ENCODE measurements around the gene TMEM121.
"Not testable (repeated sequence)": the region's sequence is repeated elsewhere in the genome, so short reads cannot be mapped to it uniquely, and the experiment has no call there.

TMEM121 gene

DNA sequence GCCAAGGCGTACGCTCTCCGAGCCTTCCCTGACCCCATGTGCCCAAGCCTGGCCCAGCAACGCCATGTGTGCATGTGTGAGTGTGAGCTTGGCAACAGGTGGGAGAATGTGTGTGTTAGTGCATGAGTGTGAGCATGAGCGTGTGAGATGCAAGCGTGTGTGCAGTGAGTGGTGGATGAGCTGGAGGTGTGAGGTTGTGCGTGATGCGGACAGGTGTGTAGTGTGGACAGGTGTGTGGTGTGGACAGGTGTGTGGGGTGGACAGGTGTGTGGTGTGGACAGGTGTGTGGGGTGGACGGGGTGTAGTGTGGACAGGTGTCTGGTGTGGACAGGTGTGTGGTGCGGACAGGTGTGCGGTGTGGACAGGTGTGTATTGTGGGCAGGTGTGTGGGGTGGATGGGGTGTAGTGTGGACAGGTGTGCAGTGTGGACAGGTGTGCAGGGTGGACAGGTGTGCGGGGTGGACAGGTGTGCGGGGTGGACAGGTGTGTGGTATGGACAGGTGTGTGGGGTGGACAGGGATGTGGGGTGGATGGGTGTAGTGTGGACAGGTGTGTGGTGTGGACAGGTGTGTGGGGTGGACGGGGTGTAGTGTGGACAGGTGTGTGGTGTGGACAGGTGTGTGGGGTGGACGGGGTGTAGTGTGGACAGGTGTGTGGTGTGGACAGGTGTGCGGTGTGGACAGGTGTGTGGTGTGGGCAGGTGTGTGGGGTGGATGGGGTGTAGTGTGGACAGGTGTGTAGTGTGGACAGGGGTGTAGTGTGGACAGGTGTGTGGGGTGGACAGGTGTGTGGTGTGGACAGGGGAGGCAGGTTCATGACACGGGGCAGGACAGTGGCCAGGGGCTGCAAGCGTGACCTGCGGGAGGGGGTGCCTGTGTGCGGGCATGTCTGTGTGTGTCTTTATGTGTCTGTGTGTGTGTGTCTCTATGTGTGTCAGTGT lies 41.1 kb downstream of the TMEM121 start:
- CTCF ChIA-PET, result interaction anchor here (0.6 kb wide), 1 partner anchor 97 kb away, joined by 3 read pairs; no protein-coding TSS in a partner anchor
- H3K4me3 Mint-ChIP-seq, H3K27me3 Mint-ChIP-seq, H3K27ac Mint-ChIP-seq, H3K4me1 Mint-ChIP-seq, H3K36me3 Mint-ChIP-seq, DNase-seq: not testable (repeated sequence)
- H3K9me3 Mint-ChIP-seq, result peaks cover 33% of the 10 kb centered on the region

DNA sequence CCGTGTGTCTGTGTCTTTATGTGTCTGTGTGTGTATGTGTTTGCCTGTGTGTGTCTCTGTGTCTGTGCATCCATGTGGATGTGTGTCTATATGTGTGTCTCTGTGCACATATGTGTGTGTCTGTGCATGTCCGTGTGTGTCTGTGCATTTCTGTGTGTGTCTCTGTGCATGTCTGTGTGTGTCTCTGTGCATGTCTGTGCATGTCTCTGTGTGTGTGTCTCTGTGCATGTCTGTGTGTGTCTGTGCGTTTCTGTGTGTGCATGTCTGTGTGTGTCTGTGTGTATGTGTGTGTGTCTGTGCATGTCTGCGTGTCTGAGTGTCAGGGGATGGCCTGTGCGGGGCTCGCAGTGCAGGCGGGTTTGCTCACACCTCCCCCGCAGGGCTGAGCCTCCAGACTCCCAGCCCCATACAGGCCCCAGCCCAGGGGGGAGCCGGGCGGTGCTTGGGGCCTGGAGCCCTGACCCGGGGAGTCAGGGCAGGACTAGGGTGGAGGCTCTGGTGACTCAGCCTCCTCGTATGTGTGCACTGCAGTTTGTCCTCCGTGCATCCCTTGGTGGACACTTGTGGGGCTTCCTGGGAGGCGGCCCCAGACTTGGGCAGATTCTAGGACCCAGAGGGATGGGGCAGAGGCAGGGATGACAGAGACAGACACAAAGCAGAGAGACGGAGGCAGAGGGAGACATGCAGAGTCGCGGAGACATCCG lies 41.9 kb downstream of the TMEM121 start:
- H3K27me3 Mint-ChIP-seq, H3K4me3 Mint-ChIP-seq, H3K4me1 Mint-ChIP-seq, DNase-seq, CTCF ChIA-PET, H3K27ac Mint-ChIP-seq, H3K36me3 Mint-ChIP-seq: not testable (repeated sequence)
- peaks cover 33% of the 10 kb centered on the region for H3K9me3 Mint-ChIP-seq

DNA sequence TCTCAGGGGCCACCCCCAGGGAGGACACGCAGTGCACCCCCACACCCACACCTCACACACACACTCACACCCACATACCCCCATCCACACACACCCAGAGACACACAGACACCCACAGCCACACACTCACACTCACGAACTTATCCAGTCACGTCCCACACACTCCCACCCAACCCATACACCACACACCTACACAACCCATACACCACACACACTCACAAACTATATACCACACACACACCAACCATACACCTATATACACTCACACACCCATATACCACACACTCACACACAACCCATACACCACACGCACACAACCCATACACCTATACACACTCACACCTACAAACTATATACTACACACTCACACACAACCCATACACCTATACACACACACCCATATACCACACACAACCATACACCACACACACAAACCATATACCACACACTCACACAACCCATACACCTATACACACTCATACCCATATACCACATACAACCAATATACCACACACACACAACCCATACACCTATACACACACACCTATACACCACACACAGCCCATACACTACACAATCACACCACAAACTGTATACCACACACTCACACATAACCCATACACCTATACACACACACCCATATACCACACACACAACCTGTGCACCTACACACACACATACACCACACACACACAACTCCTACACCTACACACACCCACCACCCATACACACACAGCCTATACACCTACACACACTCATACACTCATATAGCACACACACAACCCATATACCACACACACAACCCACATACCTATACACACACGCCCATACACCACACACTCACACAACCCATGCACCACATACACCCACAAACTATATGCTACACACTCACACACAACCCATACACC lies 42.7 kb downstream of the TMEM121 start:
- no peak for DNase-seq
- Mint-ChIP-seq H3K4me1 (no peaks in the 10 kb centered on the region), H3K4me3 (no peak overlapping the region), H3K27me3 (no peaks in the 10 kb centered on the region), H3K9me3 (peaks cover 33% of the 10 kb centered on the region), H3K36me3 (no peaks in the 10 kb centered on the region), H3K27ac (no peak overlapping the region)
- CTCF ChIA-PET, result no interaction called here

DNA sequence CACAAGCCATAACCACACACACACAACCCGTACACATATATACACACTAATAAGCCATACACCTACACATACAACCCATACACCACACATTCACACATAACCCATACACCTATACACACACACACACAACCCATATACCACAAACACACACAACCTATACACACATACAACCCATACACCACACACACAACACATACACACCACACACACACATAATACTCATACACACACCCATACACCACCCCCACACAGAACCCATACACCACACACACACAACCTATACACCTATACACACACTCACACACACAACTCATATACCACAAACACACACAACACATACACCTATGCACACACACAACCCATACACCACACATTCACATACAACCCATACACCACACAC lies 44.1 kb downstream of the TMEM121 start:
- H3K4me1 Mint-ChIP-seq, result no peaks in the 10 kb centered on the region
- no peak overlapping the region for H3K4me3 Mint-ChIP-seq
- CTCF ChIA-PET, result no interaction called here

DNA sequence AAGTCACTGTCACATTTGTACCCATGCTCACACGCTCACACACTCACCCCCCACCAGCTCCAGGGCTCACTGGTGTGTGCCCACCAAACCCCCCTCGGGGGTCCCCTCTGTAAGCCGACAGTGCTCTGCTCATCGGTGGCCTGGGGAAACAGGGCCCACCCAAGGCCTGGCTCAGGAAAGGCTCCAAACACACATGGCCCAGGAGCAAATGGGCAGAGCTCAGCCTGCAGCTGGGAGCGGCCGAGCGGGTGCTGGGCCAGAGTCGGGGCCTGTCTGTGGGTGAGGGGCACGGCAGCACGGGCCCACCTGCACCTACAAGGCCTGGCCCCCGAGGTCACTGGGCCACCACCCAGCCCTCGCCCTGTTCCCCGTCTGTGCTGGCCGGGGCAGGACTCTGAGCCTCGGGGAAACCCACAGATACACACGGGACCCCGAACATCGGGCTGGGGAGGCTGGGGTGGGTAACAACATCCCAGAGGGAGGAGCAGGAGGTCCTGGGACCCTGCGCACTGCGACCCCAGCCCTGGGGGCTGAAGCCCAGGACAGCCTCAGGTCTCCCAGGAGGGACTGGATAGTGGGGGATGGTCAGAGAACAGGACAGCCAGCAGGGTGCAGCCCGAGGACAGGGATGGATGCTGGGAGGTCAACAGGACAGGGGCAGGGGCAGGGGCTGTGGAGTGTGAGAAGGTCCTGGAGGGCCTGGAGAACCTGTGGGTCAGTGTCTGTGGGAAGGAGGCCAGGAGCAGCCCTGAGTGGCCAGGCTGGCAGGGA lies 45.0 kb downstream of the TMEM121 start:
- H3K4me1 Mint-ChIP-seq, CTCF ChIA-PET, DNase-seq, H3K36me3 Mint-ChIP-seq, H3K27ac Mint-ChIP-seq, H3K4me3 Mint-ChIP-seq, H3K27me3 Mint-ChIP-seq: not testable (repeated sequence)
- H3K9me3 Mint-ChIP-seq, result peaks cover 29% of the 10 kb centered on the region

More for the DNA sequence above, 44.1 kb downstream of the TMEM121 start:
- peaks cover 29% of the 10 kb centered on the region for H3K9me3 Mint-ChIP-seq
- no peaks in the 10 kb centered on the region for H3K27me3 Mint-ChIP-seq
- no peaks in the 10 kb centered on the region for H3K36me3 Mint-ChIP-seq
- H3K27ac Mint-ChIP-seq, result no peak overlapping the region
- DNase-seq, result no peak

DNA sequence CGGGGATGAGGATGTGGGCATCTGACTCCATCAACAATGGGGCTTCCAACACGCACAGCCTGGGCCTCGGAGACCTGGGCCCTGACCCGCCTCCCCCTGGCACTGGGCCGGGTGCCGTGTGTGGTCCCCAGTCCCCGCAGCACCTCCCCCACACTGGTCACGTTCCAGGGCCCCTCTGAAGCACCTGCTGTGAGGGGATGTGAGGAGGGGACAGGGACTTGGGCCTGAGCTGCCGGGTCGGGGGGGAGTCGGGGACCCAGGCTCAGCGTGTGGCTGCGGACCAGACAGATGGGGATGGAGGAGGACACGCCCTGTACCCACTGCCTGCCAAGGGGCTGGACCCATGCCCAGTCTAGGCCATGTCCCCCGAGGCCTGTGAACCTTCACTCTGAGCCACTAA lies 45.7 kb downstream of the TMEM121 start:
- CTCF ChIA-PET, H3K4me3 Mint-ChIP-seq, H3K27ac Mint-ChIP-seq, H3K27me3 Mint-ChIP-seq, H3K4me1 Mint-ChIP-seq, DNase-seq, H3K36me3 Mint-ChIP-seq: not testable (repeated sequence)
- peaks cover 28% of the 10 kb centered on the region for H3K9me3 Mint-ChIP-seq

DNA sequence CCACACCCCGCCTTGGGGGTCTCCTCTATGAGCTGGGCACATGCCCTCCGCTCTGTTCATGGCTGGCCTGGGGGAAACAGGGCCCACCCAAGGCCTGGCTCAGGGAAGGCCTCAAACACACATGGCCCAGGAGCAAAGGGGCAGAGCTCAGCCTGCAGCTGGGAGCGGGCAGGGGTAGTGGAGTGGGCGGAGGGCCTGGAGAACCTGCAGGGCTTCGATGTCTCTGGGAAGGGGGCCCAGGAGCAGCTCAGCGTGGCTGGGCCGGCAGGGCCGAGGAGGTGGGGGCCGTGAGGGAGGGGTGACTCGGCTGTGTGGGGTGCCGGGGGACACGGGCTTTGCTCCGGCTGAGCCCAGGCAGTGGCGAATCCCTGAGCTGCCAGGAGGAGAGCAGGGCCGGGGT lies 47.5 kb downstream of the TMEM121 start:
- CTCF ChIA-PET, H3K36me3 Mint-ChIP-seq, DNase-seq, H3K27me3 Mint-ChIP-seq, H3K4me3 Mint-ChIP-seq, H3K4me1 Mint-ChIP-seq, H3K27ac Mint-ChIP-seq: not testable (repeated sequence)
- H3K9me3 Mint-ChIP-seq, result peaks cover 21% of the 10 kb centered on the region

DNA sequence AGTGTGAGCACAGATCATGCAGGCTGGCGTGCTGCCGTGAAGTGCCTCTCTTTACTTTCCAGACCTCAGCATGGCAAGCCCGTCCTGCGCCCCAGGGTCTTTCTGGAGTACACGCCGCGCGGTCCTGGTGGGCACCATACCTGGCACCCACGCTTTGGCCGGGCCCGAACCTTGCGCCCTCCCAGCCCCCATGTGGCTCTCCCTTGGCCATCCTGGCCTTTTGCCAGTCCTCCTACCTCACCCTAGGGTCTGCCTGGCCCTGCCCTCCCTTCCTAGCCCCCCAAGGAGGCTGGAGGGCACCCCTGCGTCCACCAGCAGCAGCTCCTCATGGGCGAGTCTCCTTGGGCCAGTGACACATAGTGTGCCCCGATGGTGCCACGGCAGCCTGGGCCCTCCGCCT lies 48.0 kb downstream of the TMEM121 start:
- CTCF ChIA-PET, H3K4me1 Mint-ChIP-seq, H3K27me3 Mint-ChIP-seq, H3K36me3 Mint-ChIP-seq, DNase-seq, H3K4me3 Mint-ChIP-seq, H3K27ac Mint-ChIP-seq: not testable (repeated sequence)
- peaks cover 15% of the 10 kb centered on the region for H3K9me3 Mint-ChIP-seq

DNA sequence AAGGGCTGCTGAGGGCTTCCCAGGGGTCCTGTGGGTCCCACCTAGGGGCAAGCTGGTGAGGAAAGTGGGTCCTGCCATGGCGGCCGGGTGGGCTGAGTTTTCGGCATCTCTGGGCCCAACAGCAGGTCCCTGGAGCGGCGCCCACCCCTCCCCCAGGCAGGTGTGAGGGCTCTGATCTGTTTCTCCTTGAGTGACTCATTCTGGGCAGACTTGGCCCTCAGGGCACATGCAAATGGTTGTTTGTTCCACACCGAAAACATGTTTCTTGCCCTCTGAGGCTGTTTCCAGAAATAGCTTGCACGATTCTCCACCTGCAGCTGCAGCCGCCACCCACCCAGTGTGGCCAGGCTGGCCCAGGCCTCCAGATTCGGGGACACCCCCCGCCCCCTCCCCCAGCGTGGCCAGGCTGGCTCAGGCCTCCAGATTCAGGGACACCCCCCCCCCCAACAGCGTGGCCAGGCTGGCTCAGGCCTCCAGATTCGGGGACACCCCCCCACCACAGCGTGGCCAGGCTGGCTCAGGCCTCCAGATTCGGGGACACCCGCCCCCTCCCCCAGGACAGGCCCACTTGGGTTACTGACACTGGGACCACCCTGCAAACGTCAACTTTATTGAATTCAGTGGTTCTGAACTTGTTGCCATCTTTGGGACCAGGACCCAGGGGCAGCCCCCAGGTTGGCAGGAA lies 48.8 kb downstream of the TMEM121 start:
- CTCF ChIA-PET, H3K27me3 Mint-ChIP-seq, H3K9me3 Mint-ChIP-seq, H3K36me3 Mint-ChIP-seq, H3K4me3 Mint-ChIP-seq, H3K27ac Mint-ChIP-seq, H3K4me1 Mint-ChIP-seq, DNase-seq: not testable (repeated sequence)

DNA sequence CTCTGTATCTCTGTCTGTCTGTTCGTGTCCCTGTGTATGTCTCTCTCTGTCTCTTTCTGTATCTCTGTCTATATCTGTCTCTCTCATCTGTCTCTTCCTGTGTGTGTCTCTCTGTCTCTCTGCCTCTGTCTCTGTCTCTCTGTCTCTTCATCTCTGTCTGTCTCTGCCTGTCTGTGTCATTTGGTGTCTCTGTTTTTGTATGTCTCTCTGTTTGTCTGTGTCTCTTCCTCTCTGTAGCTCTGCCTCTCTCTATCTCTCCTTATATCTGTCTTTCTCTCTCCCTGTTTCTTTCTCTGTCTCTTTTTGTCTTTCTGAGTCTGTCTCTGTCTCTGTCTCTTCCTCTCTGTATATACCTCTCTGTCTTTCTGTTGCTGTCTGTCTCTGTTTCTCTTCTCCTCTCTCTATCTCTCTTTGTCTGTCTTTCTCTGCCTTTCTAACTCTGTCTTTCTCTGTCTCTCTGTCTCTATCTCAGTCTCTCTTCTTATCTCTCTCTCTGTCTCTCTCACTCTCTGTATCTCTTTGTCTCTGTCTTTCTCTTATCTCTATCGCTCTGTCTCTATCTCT lies 50.2 kb downstream of the TMEM121 start:
- Mint-ChIP-seq H3K9me3 (no peaks in the 10 kb centered on the region), H3K4me1 (no peaks in the 10 kb centered on the region), H3K36me3 (no peaks in the 10 kb centered on the region), H3K27me3 (peaks cover 4% of the 10 kb centered on the region), H3K4me3 (no peak overlapping the region), H3K27ac (no peak overlapping the region)
- DNase-seq, result no peak
- CTCF ChIA-PET, result no interaction called here

DNA sequence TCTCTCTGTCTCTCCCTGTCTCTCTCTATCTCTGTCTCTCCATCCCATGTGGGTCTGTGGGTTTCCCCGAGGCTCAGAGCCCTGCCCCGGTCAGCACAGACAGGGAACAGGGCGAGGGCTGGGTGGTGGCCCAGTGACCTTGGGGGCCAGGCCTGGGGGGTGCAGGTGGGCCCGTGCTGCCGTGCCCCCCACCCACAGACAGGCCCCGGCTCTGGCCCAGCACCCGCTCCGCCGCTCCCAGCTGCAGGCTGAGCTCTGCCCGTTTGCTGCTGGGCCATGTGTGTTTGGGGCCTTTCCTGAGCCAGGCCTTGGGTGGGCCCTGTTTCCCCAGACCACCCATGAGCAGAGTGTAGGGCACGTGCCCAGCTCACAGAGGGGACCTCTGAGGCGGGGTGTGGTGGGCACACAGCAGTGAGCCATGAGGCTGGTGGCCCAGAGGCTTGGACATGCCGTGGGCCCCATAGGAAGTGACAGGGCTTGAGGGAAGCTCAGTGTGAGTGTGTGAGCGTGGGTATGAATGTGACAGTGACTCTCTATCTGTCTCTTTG lies 51.0 kb downstream of the TMEM121 start:
- no peaks in the 10 kb centered on the region for H3K4me1 Mint-ChIP-seq
- no peak overlapping the region for H3K27ac Mint-ChIP-seq
- no peaks in the 10 kb centered on the region for H3K36me3 Mint-ChIP-seq
- CTCF ChIA-PET, result no interaction called here
- H3K4me3 Mint-ChIP-seq, result no peak overlapping the region
- H3K27me3 Mint-ChIP-seq, result peaks cover 4% of the 10 kb centered on the region
- no peak for DNase-seq
- H3K9me3 Mint-ChIP-seq, result no peaks in the 10 kb centered on the region

DNA sequence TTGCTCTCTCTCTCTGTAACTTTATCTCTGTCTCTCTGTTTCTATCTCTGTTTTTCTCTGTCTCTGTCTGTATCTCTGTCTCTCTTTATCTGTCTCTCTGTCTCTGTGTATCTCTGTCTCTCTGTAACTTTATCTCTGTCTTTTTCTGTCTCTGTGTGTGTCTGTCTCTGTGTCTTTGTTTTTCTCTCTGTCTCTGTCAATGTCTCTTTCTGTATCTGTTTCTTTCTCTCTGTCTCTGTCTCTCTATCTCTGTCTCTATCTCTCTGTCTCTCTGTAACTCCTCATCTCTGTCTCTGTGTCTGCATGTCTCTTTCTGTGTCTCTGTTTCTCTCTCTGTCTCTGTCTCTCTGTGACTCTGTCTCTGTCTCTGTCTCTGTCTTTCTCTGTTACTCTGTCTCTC lies 51.7 kb downstream of the TMEM121 start:
- H3K9me3 Mint-ChIP-seq, result no peaks in the 10 kb centered on the region
- H3K27ac Mint-ChIP-seq, result no peak overlapping the region
- H3K36me3 Mint-ChIP-seq, result no peaks in the 10 kb centered on the region
- H3K27me3 Mint-ChIP-seq, result peaks cover 4% of the 10 kb centered on the region
- no peaks in the 10 kb centered on the region for H3K4me1 Mint-ChIP-seq
- no peak for DNase-seq
- CTCF ChIA-PET, result no interaction called here
- H3K4me3 Mint-ChIP-seq, result no peak overlapping the region

DNA sequence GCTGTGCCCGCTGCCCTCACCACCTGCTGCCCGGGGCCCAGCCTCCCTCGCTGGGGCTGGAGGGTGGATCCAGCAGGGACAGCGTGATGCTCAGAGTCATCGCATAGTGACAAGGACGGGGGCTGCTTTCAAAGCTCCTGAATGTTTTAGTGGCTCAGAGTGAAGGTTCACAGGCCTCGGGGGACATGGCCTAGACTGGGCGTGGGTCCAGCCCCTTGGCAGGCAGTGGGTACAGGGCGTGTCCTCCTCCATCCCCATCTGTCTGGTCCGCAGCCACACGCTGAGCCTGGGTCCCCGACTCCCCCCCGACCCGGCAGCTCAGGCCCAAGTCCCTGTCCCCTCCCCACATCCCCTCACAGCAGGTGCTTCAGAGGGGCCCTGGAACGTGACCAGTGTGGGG lies 52.8 kb downstream of the TMEM121 start:
- H3K4me1 Mint-ChIP-seq, H3K36me3 Mint-ChIP-seq, H3K27me3 Mint-ChIP-seq, DNase-seq, H3K27ac Mint-ChIP-seq, CTCF ChIA-PET, H3K9me3 Mint-ChIP-seq, H3K4me3 Mint-ChIP-seq: not testable (repeated sequence)
